Measurements from ENCODE around the gene CSF3R.

DNA sequence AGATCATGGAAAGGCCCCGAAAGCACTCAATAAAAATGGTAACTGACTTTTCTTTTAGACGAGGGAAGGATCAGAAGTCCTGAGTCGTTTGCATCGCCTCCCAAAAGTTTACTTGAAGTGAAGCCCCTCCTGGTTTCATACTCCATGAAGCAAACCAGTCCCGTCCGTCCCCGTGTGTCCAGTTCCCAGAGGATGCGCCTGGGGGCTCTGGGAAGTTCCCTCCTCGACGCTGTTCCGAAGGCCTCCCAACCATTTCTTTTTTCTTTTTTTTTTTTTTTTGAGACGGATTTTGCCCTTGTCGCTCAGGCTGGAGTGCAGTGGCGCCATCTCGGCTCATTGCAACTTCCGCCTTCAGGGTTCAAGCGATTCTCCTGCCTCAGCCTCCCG is 31.8 kb downstream of the CSF3R start:
- TF ChIP-seq, protein P1, sequence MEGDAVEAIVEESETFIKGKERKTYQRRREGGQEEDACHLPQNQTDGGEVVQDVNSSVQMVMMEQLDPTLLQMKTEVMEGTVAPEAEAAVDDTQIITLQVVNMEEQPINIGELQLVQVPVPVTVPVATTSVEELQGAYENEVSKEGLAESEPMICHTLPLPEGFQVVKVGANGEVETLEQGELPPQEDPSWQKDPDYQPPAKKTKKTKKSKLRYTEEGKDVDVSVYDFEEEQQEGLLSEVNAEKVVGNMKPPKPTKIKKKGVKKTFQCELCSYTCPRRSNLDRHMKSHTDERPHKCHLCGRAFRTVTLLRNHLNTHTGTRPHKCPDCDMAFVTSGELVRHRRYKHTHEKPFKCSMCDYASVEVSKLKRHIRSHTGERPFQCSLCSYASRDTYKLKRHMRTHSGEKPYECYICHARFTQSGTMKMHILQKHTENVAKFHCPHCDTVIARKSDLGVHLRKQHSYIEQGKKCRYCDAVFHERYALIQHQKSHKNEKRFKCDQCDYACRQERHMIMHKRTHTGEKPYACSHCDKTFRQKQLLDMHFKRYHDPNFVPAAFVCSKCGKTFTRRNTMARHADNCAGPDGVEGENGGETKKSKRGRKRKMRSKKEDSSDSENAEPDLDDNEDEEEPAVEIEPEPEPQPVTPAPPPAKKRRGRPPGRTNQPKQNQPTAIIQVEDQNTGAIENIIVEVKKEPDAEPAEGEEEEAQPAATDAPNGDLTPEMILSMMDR (IDR thresholded peaks at IDR 0.05) = no peak
- TF ChIP-seq POLR2A (IDR thresholded peaks at IDR 0.05) = no peak
